NCI-H2029 treated with DMSO at 0.1 percent for 48 hours (cell line): Measurements from ENCODE around the gene NAA50.

Experiments used
- DNase-seq: peaks from one replicate; lab custom pipeline; 2025; lab: John Stamatoyannopoulos, UW

NAA50 gene

DNA sequence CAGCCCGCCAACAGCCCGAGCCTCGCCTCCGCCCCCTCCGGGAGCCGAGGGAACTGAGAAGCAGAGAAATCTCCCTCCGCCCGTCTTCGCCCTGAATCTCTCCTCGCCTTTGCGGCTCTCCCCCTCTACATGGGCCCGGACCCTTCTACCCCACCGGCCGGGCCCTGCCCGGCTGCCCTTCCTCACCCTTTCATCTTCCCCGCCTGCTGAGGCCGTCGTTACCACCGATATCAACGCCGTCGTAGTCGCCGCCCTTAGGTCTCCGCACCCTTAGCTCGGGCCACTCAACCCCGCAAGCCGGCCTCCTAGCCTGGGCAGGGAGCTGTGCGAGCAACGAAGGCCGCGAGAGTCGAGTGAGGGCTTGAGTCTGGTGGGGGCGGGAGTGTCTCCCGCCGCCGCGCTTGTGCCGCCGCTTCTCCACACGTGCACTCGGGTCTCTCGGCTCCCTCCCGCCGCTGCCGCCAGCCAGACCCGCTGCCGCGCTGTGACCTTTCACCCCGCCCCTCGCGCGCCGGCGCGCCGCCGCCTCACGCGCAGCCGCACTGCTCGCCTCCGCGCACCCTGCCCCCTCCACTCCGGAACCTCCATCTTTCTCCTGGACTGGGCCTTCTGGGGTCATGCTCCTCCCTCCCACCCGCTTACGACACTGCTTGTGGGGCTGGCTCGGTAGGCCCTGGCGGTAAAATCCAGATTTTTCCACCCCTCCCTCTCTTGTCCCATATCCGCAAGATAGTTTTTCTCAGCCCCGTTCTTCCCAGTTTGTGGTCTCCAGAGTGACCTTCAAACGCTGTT, at the start of gene NAA50:
NAA50 (minus strand) TSS at position 494 of the 792 bp plus-strand sequence; CDS start at position 194, 300 bp downstream.
- peak; percentile 80 for DNase-seq

DNA sequence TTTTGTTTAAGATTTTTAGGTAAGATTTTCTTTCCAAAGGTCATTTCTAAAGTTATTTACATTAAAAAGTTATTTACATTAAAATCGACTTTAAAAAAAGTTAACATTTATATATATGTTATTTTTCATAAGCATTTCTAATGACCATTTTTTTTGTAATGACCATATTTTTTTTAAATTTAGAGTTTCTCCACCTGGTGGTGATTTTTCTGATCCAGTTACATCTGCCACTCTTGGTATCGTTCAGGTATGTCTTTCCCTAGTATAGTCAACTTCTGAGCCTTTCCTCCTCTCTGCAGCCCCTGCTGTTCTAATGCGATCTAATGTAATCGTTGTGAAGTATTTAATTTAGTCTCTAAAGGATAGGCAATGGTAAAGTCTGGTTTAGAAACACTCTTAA, 49.6 kb upstream of the NAA50 start:
- no peak for DNase-seq

DNA sequence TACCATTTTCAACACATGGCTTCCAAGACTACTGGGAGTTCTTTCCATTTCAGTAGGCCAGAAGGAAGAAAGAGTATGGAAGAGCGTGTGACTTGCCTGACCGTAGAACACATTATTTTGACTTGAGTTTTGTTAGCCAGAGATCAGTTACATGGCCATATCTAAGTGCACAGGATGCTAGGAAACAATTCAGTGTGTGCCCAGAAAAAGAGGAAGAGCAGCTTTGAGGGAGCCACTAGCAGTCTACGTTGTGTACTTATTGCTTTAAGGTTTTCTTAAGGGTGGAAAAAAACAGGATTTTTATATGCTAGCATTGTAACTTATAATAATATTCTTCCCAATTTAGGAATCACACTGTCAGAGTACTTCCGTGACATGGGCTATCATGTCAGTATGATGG, 48.5 kb upstream of the NAA50 start:
- DNase-seq, result no peak

- no peak for DNase-seq
Measured at GRCh38 chr3:113791381-113791780, 45.3 kb upstream of the NAA50 start.

- no peak for DNase-seq
Measured at GRCh38 chr3:113783980-113784379, 37.9 kb upstream of the NAA50 start.

GRCh38 chr3:113783463-113783862, 37.4 kb upstream of the NAA50 start:
- no peak for DNase-seq

DNA sequence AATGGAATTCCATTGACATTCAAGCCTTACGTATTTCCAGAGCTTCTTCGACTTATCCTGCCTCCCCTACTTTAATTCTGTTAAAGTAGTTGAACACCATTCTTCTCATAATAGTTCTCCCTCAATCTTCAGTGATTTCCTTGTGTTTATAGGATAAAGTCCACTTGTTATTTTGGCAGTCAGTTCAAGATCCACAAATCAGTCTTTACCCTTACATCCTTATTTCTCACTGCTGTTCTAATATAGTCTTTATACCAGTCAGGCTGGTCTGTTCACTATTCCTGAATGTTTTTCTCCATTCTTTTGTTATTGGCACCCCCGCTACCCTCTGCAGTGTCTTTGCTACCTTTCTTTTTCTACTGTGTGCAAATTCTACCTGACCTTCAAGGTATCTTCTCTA, 30.5 kb upstream of the NAA50 start:
- DNase-seq, result no peak

DNA sequence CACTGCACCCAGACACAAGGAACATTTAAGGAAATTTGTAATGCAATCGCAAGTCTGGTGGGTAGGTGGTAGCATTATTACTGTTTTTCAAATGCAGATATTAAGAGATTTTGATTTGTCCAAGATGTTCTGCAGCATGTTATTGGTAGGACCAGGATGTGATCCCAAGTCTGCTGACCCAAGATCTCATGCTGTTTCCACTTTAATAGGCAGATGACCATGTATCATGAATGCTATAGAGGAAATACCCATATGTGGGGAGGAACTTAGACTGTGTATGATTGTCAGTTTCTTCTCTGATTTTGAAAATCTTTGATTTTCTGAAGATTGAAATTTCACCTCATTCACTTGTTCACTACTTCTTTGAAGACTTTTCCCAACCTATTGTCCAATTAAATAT, 29.5 kb upstream of the NAA50 start:
- DNase-seq, result no peak

GRCh38 chr3:113773381-113773780, 27.3 kb upstream of the NAA50 start:
- DNase-seq, result no peak

- no peak for DNase-seq
Measured at GRCh38 chr3:113771993-113772392, 25.9 kb upstream of the NAA50 start.

DNA sequence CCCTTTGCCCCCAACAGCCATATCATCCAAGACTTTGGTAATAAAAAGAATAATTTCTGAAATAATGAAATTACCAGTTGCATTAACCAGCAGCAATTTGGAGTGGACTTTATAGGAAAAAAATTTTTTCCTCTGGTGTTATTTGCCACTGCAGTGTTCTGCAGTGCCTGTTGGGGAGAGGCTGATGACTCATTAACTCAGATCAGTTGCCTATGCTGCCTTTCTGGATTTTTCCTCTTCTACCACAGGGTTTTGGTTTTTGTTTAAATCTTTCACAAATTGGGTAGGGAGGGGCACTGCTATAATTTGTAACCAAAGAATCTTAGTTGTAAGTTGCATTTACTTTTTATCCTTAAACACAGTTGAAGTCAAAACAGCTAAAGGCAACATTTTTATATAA, 23.5 kb upstream of the NAA50 start:
- no peak for DNase-seq

DNA sequence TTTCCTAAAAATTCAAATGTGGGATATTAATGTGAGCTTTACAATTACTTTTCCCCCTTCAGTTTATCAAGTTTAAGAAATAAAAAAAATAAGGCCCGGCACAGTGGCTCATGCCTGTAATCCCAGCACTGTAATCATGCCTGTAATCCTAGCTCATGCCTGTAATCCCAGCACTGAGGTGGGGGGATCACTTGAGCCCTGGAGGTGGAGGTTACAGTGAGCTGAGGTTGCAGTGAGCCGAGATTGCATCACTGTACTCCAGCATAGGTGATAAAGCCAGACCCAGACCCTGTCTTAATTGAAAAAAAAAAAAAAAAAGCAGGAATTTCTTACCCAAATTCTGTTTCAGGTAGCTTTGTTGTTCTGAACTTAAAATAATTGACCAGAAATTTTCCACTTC, 18.6 kb upstream of the NAA50 start:
- no peak for DNase-seq

- no peak for DNase-seq
Measured at GRCh38 chr3:113758389-113759024, 12.5 kb upstream of the NAA50 start.

DNA sequence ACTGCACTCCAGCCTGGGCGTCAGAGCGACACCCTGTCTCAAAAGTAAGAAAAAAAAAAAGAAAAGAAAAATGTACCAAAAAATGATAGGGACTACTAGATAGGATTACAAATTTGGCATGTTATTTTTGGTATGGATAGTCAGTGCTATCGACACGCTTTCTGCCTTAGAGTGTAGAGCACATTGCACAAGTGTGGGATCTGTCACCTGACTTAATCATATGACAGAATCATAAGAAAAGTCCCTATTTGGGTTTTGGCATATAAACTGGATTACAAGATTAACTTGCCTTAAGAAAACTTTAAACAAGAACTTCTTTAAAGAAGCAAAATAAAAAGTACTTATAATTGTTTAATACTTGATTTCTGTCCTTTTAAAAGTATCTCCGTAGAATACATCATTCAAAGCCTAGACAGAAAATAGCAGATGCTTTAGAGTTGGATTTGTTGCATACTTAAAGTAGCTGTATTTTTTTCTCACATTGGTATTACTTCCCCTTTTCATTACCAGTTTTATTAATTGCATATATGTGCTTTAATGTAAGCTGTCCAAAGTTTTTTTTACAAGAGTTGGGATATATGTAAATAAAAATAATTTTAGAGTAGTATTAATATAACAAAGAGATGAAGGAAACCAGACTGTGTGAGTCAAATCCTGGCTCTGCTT, 8.6 kb upstream of the NAA50 start:
- no peak for DNase-seq

- DNase-seq, result no peak
Measured at GRCh38 chr3:113753376-113753985, 7.4 kb upstream of the NAA50 start.

DNA sequence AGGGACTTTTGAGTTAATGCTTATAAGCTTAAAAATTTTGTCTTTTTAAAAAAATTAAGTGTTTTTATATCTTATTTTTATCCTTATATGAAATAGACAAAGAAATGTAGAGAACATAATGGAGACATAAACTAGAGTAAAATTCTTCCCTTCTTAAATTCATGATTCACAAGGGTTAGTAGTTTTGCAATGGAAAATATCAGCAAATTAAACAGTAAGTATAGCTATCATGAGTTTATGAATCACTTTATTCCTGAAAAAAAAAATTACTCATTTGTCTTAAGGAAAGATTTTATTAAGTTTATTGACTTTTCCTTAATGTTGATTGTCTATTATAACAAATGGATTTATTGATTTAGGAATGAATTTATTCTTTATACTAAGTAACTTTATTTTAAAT, 5.1 kb upstream of the NAA50 start:
- no peak for DNase-seq

DNA sequence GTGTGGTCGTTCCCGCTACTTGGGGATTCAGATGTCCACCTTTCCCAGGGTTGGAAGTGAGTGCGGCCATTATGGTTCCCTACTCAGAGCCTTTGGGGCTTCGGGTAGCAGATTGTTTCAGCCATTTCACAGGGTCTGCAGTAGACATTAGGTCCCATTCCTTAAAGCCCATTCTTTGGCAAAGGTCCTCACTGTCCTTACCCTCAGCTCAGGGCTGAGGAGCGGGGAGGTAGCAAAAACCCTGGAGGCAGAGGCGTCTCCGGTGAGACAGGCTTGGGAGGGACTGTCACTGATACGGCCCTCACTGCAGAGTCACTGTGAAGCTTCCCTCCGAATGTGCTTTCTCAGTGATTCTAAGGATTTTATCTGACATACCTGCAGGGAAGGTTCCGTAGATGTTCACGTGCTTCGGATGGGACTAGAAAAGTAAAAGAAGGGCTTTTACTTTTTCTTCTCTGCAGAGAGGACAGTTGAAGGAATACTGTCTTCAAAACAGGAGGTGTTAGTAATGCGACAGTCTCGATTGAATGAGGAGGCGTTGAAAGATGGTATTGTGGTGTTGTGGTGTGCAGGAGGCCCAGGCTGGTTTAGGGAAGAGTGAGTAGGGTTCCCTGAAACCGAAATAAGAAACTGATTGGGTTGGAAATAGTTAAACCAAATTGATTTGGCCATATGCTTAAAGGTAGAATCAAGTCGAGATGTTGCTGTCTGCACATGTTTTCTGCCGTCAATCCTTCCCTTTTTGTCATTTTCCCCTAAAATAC, 1.4 kb upstream of the NAA50 start:
- DNase-seq, result no peak

DNA sequence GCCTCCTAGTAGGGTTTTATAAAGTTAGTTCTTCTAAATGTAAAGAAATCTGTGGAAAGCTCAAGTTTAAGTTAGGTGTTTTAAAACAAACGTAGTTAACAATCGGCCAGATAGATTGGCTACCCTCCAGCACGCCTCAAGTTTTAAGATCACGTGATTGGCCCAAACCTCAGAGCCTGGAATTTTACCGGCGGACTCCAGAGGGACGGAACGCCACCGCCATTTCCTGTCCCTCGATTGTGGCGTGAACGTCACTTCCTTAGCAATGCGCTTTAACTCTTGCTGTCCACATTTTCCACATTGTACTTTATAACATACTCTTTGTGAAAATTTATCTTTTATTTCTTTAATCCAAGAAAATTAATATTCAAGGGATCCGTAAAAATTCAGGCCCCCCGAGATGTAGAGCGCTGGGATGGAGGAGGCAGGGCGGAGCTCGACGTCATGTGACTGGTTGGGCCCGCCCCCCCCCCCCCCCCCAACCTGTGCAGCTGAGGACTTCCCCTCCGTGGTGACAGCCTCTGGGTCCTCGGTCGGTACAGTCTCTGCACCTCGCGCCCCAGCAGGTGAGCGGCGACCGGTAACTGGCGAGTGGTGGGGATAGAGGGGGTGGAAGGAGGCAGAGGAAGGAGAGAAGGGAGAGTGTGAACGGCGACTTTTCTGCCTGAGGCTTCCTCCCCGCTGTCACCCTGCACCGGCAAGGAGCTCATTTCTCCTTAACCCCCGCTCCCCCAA, 666 bp upstream of the NAA50 start, which contains the start of gene ATP6V1A:
ATP6V1A (plus strand) TSS at position 488 of the 735 bp plus-strand sequence. CDS start 31,719 bp downstream, outside the sequence.
- peak; percentile 88 for DNase-seq

GRCh38 chr3:113744941-113745755, 901 bp downstream of the NAA50 start:
- DNase-seq, result peak; percentile 80

DNA sequence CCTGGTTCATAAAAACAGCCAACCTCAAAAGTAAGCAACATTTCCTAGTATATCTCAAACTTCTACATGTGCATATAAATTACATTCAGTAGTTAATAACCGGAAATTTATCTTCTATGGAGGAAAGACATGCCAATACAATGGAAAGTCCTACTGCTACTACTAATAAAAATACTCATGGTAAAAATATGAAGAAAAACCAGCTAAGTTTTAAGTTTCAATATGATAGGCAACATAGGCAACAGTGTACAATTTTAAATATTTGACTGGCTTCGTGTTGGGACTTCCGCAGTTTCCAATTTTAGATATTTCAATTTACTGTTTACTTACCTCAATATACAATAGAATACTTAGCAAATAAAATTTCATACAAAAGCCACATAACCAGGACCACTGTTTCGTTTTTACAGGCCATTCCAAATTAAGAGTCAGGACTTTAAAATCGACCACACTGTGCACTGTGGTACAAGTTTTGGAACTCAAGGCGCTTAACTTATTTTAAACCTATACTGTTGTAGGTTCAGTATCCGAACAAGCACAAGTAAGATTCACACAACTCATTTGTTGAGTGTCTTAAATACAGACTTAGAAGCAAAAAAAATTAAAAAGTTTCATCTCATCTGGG, 2.9 kb downstream of the NAA50 start:
- no peak for DNase-seq
